GM20000 (cell line): ENCODE results near the gene AFF1.

ENCODE experiments used
- DNase-seq: peaks from one replicate; pipeline ENCODE4 v3.0.0; 2012; ENCODE audit warnings: low spot score
- CTCF ChIP-seq: IDR thresholded peaks from 2 replicates; pipeline ENCODE4 v1.5.1; 2012; ENCODE audit warnings: mild to moderate bottlenecking, control low read depth; ENCODE audit errors: extremely low read depth, missing control alignments

AFF1 gene

GRCh38 chr4:87030124-87030523 lies 95.3 kb downstream of the AFF1 start:
- DNase-seq, result no peak
- TF ChIP-seq CTCF, result no peak

- TF ChIP-seq CTCF, result no peak
- no peak for DNase-seq
Measured at GRCh38 chr4:87030755-87031441, 96.1 kb downstream of the AFF1 start.

- DNase-seq, result no peak
- TF ChIP-seq CTCF, result no peak
Measured at GRCh38 chr4:87031920-87032319, 97.1 kb downstream of the AFF1 start.

GRCh38 chr4:87032884-87033533 lies 98.2 kb downstream of the AFF1 start:
- TF ChIP-seq CTCF, result no peak
- DNase-seq, result no peak

GRCh38 chr4:87033902-87034301 lies 99.1 kb downstream of the AFF1 start:
- no peak for TF ChIP-seq CTCF
- no peak for DNase-seq

- no peak for TF ChIP-seq CTCF
- no peak for DNase-seq
Measured at GRCh38 chr4:87034527-87034926, 99.7 kb downstream of the AFF1 start.

GRCh38 chr4:87035881-87036509 lies 101.2 kb downstream of the AFF1 start:
- TF ChIP-seq CTCF, result no peak
- no peak for DNase-seq
